A549 treated with AZD9567 at 1 μM for 4 hours (cell line): Measurements from ENCODE around the gene HDGFL3. TPM values are rescaled to one million over a fixed set of nuclear protein-coding genes. Genes with fewer than 3 reads are reported as not detected.

Experiments
- total RNA-seq: library from RNA; stranded (reverse); fragments of 200-300 nt; extraction: Qiagen RNA extraction; gene quantifications from 5 replicates; pipeline ENCODE4 v1.2.3, GENCODE V29; 2022; ENCODE audit not compliant: insufficient read depth

The HDGFL3 gene
- 42.3 to 58.7 TPM (median 52.1 TPM) in 5 replicates for total RNA-seq

GRCh38 chr15:83207660-83208366 lies at the start of gene HDGFL3:
Gene HDGFL3 (minus strand): TSS chr15:83207823. CDS start chr15:83207414, 409 bp downstream.

GRCh38 chr15:83106994-83107840 lies 100.4 kb downstream of the HDGFL3 start, which contains the start of gene TM6SF1:
Gene TM6SF1 (plus strand): TSS chr15:83107645. CDS start chr15:83107681, 36 bp downstream.

Other genes with a start within 250 kb of the HDGFL3 start
- gene RAMAC, start 221.6 kb downstream of the HDGFL3 start, total RNA-seq, result 42.8 to 61.8 TPM (median 47.5 TPM) in 5 replicates
- gene C15orf40, start 196.2 kb downstream of the HDGFL3 start, total RNA-seq, result 45.7 to 99.4 TPM (median 47.6 TPM) in 5 replicates
- 47.1 to 79.5 TPM (median 57.9 TPM) in 5 replicates for gene BTBD1, start 140.6 kb downstream of the HDGFL3 start, total RNA-seq
- gene TM6SF1, start 100.2 kb downstream of the HDGFL3 start, total RNA-seq, result 0.07 to 0.13 TPM (median 0.10 TPM) in 4 of 5 replicates, not detected in the other
- gene BNC1, start 76.8 kb upstream of the HDGFL3 start, total RNA-seq, result 0.57 to 0.69 TPM (median 0.62 TPM) in 5 replicates
- gene SH3GL3, start 239.5 kb upstream of the HDGFL3 start, total RNA-seq, result 0.45 to 2.2 TPM (median 0.48 TPM) in 5 replicates